ENCODE data around the gene SUV39H1.

Gene SUV39H1

GRCh38 chrX:48705871-48706270 lies 9.3 kb downstream of the SUV39H1 start:
- Histone ChIP-seq H3K36me3 (replicated peaks) (no peaks in the 10 kb centered on the region), H3K4me3 (ENCODE audit: low read depth, low read length) (no peak overlapping the region), H3K27me3 (replicated peaks) (no peaks in the 10 kb centered on the region), H3K27ac (no peak overlapping the region)
- in situ Hi-C loops (cut with HindIII; ENCODE audit: low pct_ligation_motif_present, low sequenced_read_pairs) = no loop called here
- DNase-seq = no peak
- no peak for TF ChIP-seq CTCF (IDR thresholded peaks at IDR 0.05; ENCODE audit: low read depth, low read length, missing control alignments)

GRCh38 chrX:48709522-48710112 lies 13.1 kb downstream of the SUV39H1 start:
- Histone ChIP-seq H3K27me3 (replicated peaks) (no peaks in the 10 kb centered on the region), H3K4me3 (ENCODE audit: low read depth, low read length) (no peak overlapping the region), H3K36me3 (replicated peaks) (no peaks in the 10 kb centered on the region), H3K27ac (no peak overlapping the region)
- in situ Hi-C loops (cut with HindIII; ENCODE audit: low pct_ligation_motif_present, low sequenced_read_pairs) = no loop called here
- no peak for DNase-seq
- no peak for TF ChIP-seq CTCF (IDR thresholded peaks at IDR 0.05; ENCODE audit: low read depth, low read length, missing control alignments)

- H3K36me3 ChIP-seq (replicated peaks) = no peaks in the 10 kb centered on the region
- no peak for DNase-seq
These were observed 14.8 kb downstream of the SUV39H1 start for GRCh38 chrX:48711162-48711928.

GRCh38 chrX:48711929-48712505 lies 15.5 kb downstream of the SUV39H1 start:
- H3K27me3 ChIP-seq (replicated peaks) = no peaks in the 10 kb centered on the region
- in situ Hi-C loops (cut with HindIII; ENCODE audit: low pct_ligation_motif_present, low sequenced_read_pairs) = no loop called here
- no peak for TF ChIP-seq CTCF (IDR thresholded peaks at IDR 0.05; ENCODE audit: low read depth, low read length, missing control alignments)
- H3K27ac ChIP-seq = no peak overlapping the region
- no peak overlapping the region for H3K4me3 ChIP-seq (ENCODE audit: low read depth, low read length)
- H3K36me3 ChIP-seq (replicated peaks) = no peaks in the 10 kb centered on the region
- no peak for DNase-seq

More at GRCh38 chrX:48711162-48711928, 14.8 kb downstream of the SUV39H1 start:
- H3K27me3 ChIP-seq (replicated peaks) = no peaks in the 10 kb centered on the region
- no peak overlapping the region for H3K4me3 ChIP-seq (ENCODE audit: low read depth, low read length)
- H3K27ac ChIP-seq = no peak overlapping the region
- no peak for TF ChIP-seq CTCF (IDR thresholded peaks at IDR 0.05; ENCODE audit: low read depth, low read length, missing control alignments)
- in situ Hi-C loops (cut with HindIII; ENCODE audit: low pct_ligation_motif_present, low sequenced_read_pairs) = no loop called here

GRCh38 chrX:48713847-48714246 lies 17.3 kb downstream of the SUV39H1 start:
- TF ChIP-seq CTCF (IDR thresholded peaks at IDR 0.05; ENCODE audit: low read depth, low read length, missing control alignments) = no peak
- Histone ChIP-seq H3K36me3 (replicated peaks) (no peaks in the 10 kb centered on the region), H3K4me3 (ENCODE audit: low read depth, low read length) (no peak overlapping the region), H3K27ac (no peak overlapping the region), H3K27me3 (replicated peaks) (no peaks in the 10 kb centered on the region)
- in situ Hi-C loops (cut with HindIII; ENCODE audit: low pct_ligation_motif_present, low sequenced_read_pairs) = no loop called here
- DNase-seq = no peak

Measured in brain microvascular endothelial cell (primary cell).